ENCODE measurements around the gene MCM9.
A peak's percentile ranks its signal among the peaks of the same experiment; 100 is the strongest.
"Not testable (repeated sequence)": the region's sequence is repeated elsewhere in the genome, so short reads cannot be mapped to it uniquely, and the experiment has no call there.

Gene MCM9

DNA sequence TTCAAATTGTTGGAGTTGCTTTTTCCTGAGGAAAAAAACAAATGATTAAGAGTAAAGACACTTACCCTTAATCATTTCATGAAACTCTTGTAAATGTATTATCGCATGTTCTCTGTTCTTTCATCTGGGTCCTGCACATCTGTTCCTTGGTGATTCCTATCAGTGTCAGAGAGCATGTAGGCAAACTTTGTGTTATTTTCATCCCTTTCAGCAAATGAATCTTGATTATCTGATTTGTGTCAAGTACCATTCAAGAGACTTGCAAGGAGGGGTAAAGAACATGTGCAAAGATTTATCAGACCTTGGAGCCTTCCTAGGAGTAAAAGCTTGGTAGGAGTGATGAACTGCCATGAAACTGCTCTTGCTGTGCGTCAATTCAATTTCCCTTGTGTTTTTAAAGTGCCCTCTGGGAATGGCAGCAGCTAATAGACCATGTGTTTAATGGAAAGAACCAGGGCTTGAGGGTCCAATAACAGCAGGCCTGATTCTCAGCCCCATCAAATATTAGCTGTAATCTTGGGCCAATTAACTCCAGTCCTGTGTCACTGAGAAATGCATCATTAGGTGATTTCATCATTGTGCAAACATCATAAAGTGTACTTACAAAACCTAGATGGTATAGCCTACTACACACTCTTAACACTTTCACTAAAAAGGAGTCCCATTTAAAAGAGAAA lies 164.7 kb downstream of the MCM9 start:
- Mint-ChIP-seq H3K4me1 (ENCODE audit: low read depth in 2 of 2) (peaks cover 13 to 14% of the 10 kb centered on the region in 2 donors), H3K27me3 (no peaks in the 10 kb centered on the region), H3K27ac (peak overlapping the region; percentile 15 to 35), H3K4me3 (no peak overlapping the region), H3K36me3 (ENCODE audit: insufficient read depth) (peaks cover 4% of the 10 kb centered on the region), H3K9me3 (no peaks in the 10 kb centered on the region)
- DNase-seq: no peak
- no peak for ATAC-seq (replicated peaks)

DNA sequence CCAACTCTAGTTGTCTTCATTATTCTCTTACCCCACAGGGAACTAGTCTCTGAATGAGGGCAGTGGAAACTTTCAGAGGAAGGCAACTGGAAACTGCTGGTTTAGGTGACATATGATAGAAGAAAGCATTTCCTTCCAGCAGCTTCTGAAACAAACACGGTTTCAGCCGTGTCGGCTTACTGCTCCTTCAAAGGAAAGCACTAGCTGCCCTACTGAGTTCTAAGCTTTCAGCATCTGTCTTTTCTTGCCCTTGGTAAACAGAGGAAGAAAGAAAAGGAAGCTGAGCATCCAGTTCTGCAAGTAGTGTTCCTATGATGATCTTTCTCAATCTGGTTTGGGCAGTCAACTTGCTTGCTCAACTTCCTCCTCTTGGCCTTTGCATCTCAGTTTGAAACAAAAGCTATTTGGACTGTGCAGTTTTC lies 166.0 kb downstream of the MCM9 start:
- H3K4me3 Mint-ChIP-seq: peak overlapping the region; percentile 11 to 15
- peak overlapping the region; percentile 66 to 78 for H3K27ac Mint-ChIP-seq

DNA sequence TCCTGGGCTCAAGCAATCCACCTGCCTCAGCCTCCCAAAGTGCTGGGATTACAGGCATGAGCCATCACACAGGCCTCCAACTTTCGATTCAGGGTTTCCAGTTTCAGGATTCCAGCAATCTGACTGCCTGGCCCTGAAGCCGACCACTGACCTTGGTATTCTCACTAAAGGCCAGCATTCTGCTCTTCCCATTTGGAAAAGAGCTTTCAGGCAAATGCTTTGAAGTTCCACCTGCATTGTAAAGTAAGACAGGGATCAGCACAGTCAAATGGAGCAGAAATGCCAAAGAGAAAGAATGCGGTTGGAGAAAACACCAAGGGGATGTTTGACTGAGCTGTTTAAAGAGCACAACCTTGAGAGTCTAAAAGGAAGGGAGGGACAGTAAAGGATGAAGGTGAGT lies 166.5 kb downstream of the MCM9 start:
- peak overlapping the region in 1 of 2 donors; percentile 15 for H3K4me3 Mint-ChIP-seq
- peaks cover 13 to 14% of the 10 kb centered on the region in 2 donors for H3K4me1 Mint-ChIP-seq (ENCODE audit: low read depth in 2 of 2)
- peak overlapping the region; percentile 66 to 78 for H3K27ac Mint-ChIP-seq
- ATAC-seq (replicated peaks) (no peak), DNase-seq (no peak)
- no peaks in the 10 kb centered on the region for H3K27me3 Mint-ChIP-seq
- peaks cover 4% of the 10 kb centered on the region for H3K36me3 Mint-ChIP-seq (ENCODE audit: insufficient read depth)
- no peaks in the 10 kb centered on the region for H3K9me3 Mint-ChIP-seq

More for the DNA sequence above, 166.0 kb downstream of the MCM9 start:
- Mint-ChIP-seq H3K27me3 (no peaks in the 10 kb centered on the region), H3K9me3 (no peaks in the 10 kb centered on the region), H3K4me1 (ENCODE audit: low read depth in 2 of 2) (peaks cover 13 to 14% of the 10 kb centered on the region in 2 donors), H3K36me3 (ENCODE audit: insufficient read depth) (peaks cover 4% of the 10 kb centered on the region)
- ATAC-seq (replicated peaks): peak; percentile 62
- peak in 1 of 3 experiments; percentile 4 for DNase-seq

DNA sequence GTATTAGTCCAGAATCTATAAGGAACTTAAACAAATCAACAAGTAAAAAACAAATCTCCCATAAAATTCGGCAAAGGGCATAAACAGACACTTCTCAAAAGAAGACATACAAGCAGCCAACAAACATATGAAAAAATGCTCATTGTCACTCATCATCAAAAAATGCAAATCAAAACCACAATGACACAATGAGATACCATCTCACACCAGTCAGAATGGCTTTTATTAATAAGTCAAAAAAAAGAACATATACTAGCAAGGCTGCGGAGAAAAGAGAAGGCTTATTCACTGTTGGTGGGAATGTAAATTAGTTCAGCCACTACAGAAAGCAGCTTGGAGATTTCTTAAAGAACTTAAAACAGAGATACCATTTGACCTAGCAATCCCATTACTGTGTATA lies 169.6 kb downstream of the MCM9 start:
- not testable (repeated sequence) for H3K27ac Mint-ChIP-seq; H3K4me3 Mint-ChIP-seq; DNase-seq; H3K36me3 Mint-ChIP-seq (ENCODE audit: insufficient read depth); H3K9me3 Mint-ChIP-seq; ATAC-seq (replicated peaks); H3K27me3 Mint-ChIP-seq
- H3K4me1 Mint-ChIP-seq (ENCODE audit: low read depth in 2 of 2): peaks cover 13 to 14% of the 10 kb centered on the region in 2 donors

DNA sequence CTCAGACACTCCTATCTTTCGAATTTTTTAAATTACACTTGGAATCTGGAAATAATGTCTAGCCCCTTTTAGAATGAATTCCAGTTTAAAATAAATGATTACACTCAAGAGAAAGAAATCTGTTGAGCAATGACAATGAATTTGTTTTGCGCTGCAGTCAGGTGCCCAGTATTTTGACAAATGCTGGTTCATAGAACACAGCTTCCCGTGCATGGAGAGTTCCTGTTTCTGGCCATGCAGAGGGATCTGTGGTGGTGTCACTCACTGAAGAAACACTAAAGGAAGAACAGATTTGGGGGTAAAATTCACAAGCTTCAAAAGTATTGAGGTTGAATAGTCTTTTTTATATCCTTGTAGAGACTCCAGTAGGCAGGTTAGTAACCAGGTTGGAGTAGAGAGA lies 170.2 kb downstream of the MCM9 start:
- no peaks in the 10 kb centered on the region for H3K27me3 Mint-ChIP-seq
- no peak overlapping the region for H3K27ac Mint-ChIP-seq
- H3K4me3 Mint-ChIP-seq: no peak overlapping the region
- H3K4me1 Mint-ChIP-seq (ENCODE audit: low read depth in 2 of 2): peaks cover 13 to 14% of the 10 kb centered on the region in 2 donors
- DNase-seq (no peak), ATAC-seq (replicated peaks) (no peak)
- H3K9me3 Mint-ChIP-seq: no peaks in the 10 kb centered on the region
- peaks cover 4% of the 10 kb centered on the region for H3K36me3 Mint-ChIP-seq (ENCODE audit: insufficient read depth)

Measured in effector memory CD8-positive, alpha-beta T cell (primary cell).